ENCODE measurements around the gene CMIP. TPM values are rescaled to one million over a fixed set of nuclear protein-coding genes. Genes with fewer than 3 reads are reported as not detected.

Gene CMIP
- total and polyA plus RNA-seq, 10 of the 15 experiments (the other 5 are each of a cell fraction or from before 2014, with no cell fraction given) = 1.2 to 43.2 (median 4.4) TPM

GRCh38 chr16:81415751-81416150 is 28.9 kb upstream of the CMIP start (continued):
- no peak for TF ChIP-seq ZBTB40 (IDR thresholded peaks at IDR 0.05; ENCODE audit: borderline replicate concordance)
- no peak for TF ChIP-seq CHD4 (IDR thresholded peaks at IDR 0.05)

GRCh38 chr16:81416749-81417148 is 27.9 kb upstream of the CMIP start:
- SMC1A ChIA-PET (ENCODE audit: uncharacterized antibody, unreplicated experiment) = interaction anchor here (0.6 kb wide), 1 partner anchor 285 kb away, joined by 5 read pairs; no protein-coding TSS in a partner anchor
- H3K27me3 ChIP-seq (replicated peaks in 1 of 2; ENCODE audit: control insufficient read depth in 2 of 2, insufficient read depth in 2 of 2, low read length in 1 of 2) = no peaks in the 10 kb centered on the region; a peak in 1 of 4 replicates
- no peaks in the 10 kb centered on the region for H3K36me3 ChIP-seq (ENCODE audit: control insufficient read depth in 2 of 2, insufficient read depth in 2 of 2, low read length in 1 of 2)
- DNase-seq (ENCODE audit: low read depth, low spot score) = no peak
- in situ Hi-C loops (cut with MboI) (no loop called here), intact Hi-C loops (cut with micrococcal nuclease; ENCODE audit: unreplicated experiment) (no loop called here)
- RAD21 ChIA-PET (ENCODE audit: unreplicated experiment) = interaction anchor here (1.2 to 1.8 kb wide), 2 partner anchors 12 to 63 kb away, joined by 3 to 5 read pairs; no protein-coding TSS in a partner anchor
- no peaks in the 10 kb centered on the region for H3K79me2 ChIP-seq (ENCODE audit: control insufficient read depth, insufficient read depth, low read length)
- no peak overlapping the region for H3K27ac ChIP-seq (ENCODE audit: control insufficient read depth, insufficient read depth)
- POLR2A ChIA-PET = no interaction called here
- BruUV-seq (replicated peaks) = no TSS peak
- no peak overlapping the region for H3K4me2 ChIP-seq (ENCODE audit: control insufficient read depth, insufficient read depth)
- no peak overlapping the region for H3K4me3 ChIP-seq
- no peaks in the 10 kb centered on the region for H4K20me1 ChIP-seq (ENCODE audit: control insufficient read depth, insufficient read depth)
- H2AFZ ChIP-seq (ENCODE audit: control insufficient read depth, low read depth, low read length) = no peak overlapping the region
- no peaks in the 10 kb centered on the region for H3K4me1 ChIP-seq (ENCODE audit: control insufficient read depth, insufficient read depth, low read length)
- H3K9ac ChIP-seq (ENCODE audit: control insufficient read depth, insufficient read depth, low read length) = no peak overlapping the region
- WGBS (ENCODE audit: insufficient coverage, insufficient replicate concordance, low lambda C conversion rate, missing lambda C conversion rate) = 58% methylated on average over 8 of the region's 8 CpGs
- ATAC-seq = no peak
- CTCF ChIA-PET = interaction anchor here (0.6 to 0.9 kb wide), 2 partner anchors 13 to 14 kb away, joined by 3 read pairs; no protein-coding TSS in a partner anchor
- no peaks in the 10 kb centered on the region for H3K9me3 ChIP-seq (replicated peaks; ENCODE audit: control insufficient read depth, insufficient read depth, low read length)
- FAIRE-seq = no peak
- TF ChIP-seq SUPT20H (IDR thresholded peaks at IDR 0.05; ENCODE audit: borderline replicate concordance, control insufficient read depth, low read depth, low read length) = no peak
- TF ChIP-seq WRNIP1 (IDR thresholded peaks at IDR 0.05; ENCODE audit: borderline replicate concordance, low read depth, low read length) = no peak
- no peak for TF ChIP-seq POLR2AphosphoS2 (IDR thresholded peaks at IDR 0.05; ENCODE audit: low read depth, low read length)
- TF ChIP-seq SIN3A (IDR thresholded peaks at IDR 0.05; ENCODE audit: low read depth, low read length) = no peak
- TF ChIP-seq SRF (IDR thresholded peaks at IDR 0.05; ENCODE audit: low read depth in 2 of 2, low read length in 2 of 2) = no peak
- TF ChIP-seq CREM (IDR thresholded peaks at IDR 0.05; ENCODE audit: low read depth) = no peak
- no peak for TF ChIP-seq USF2 (IDR thresholded peaks at IDR 0.05; ENCODE audit: borderline replicate concordance, low read depth, low read length)
- no peak for TF ChIP-seq ZNF592 (IDR thresholded peaks at IDR 0.05)
- TF ChIP-seq CTCF (IDR thresholded peaks at IDR 0.05 in 2 of 3, conservative IDR thresholded peaks at IDR 0.05 in 1 of 3; ENCODE audit: control insufficient read depth in 2 of 3, extremely low read depth in 1 of 3, insufficient read depth in 1 of 3, low read depth in 3 of 3, low read length in 3 of 3) = no peak

Measured in GM12878 (cell line).